Mesothelial cell of epicardium (in vitro differentiated cells): ENCODE results near the gene RUFY2. TPM values are rescaled to one million over a fixed set of nuclear protein-coding genes. Genes with fewer than 3 reads are reported as not detected.

ENCODE experiments used
- DNase-seq, 2 experiments: peaks; one replicate each; pipeline ENCODE4 v3.0.0; 2021; ENCODE audit warnings: low spot score in 2 of 2; ENCODE audit not compliant: unreplicated experiment in 2 of 2
- H3K27ac Mint-ChIP-seq: 2 replicates; pipeline ENCODE4 v1.8.0; 2021; ENCODE audit warnings: mixed read lengths
- H3K27me3 Mint-ChIP-seq: 2 replicates; pipeline ENCODE4 v1.8.0; 2021; ENCODE audit warnings: low read depth, mixed read lengths
- H3K36me3 Mint-ChIP-seq: 2 replicates; pipeline ENCODE4 v1.8.0; 2021; ENCODE audit warnings: mixed read lengths
- H3K4me1 Mint-ChIP-seq: 2 replicates; pipeline ENCODE4 v1.8.0; 2021; ENCODE audit warnings: mixed read lengths
- H3K4me3 Mint-ChIP-seq: 2 replicates; pipeline ENCODE4 v1.8.0; 2021; ENCODE audit warnings: mild to moderate bottlenecking, moderate library complexity, mixed read lengths
- H3K9me3 Mint-ChIP-seq: 2 replicates; pipeline ENCODE4 v1.8.0; 2021; ENCODE audit warnings: mixed read lengths
- total RNA-seq: library from RNA; stranded (reverse); gene quantifications from 3 replicates; pipeline ENCODE4 v1.2.1, GENCODE V29; 2021
- TF ChIP-seq, protein P1 (sequence below): fragments of 200-600 bp; sonication (generic); IDR thresholded peaks from one replicate; pipeline ENCODE4 v1.5.0; 2021; ENCODE audit warnings: antibody characterized with exemption; ENCODE audit not compliant: unreplicated experiment

RUFY2 gene
- total RNA-seq, 1 donor from 2014 or later: 39.6 TPM

DNA sequence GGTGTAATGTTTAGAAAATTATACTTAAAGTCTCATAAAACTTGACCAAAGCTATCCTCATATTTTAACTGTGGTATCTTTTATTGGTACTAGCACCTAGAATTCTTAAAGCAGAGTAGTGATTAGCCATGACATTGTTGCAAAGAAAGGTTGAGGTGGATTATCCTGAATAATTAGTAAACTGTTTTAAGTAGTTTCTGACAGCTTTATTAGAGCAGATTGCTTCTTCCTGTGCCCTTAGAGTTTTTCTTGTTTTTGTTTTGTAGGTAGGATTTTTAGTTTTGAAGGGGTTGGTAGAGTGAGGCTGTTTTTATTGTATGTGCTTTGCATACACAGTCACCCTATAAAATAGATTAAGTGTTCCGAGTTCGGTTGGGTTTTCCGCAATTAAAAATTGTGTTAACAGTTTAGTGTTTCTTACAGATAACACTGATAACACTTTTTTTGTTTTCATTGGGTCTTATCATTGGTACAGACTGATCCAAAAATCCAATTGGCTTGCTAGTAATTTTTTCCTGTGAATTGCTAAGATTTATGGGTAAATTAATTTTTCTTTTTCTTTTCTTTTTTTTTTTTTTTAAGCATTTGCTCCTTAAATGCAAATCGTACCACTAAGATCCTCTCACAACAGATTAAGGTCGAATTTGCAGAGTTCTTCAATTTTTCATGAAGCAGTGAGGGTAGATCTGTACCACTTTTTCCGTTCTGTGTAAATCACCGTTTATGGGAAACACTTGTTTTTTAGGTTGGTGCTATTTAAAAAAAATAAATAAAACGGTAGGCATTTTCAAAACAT is 72.2 kb downstream of the RUFY2 start:
- Mint-ChIP-seq H3K36me3 (peaks cover 17% of the 10 kb centered on the region), H3K4me1 (peaks cover 54% of the 10 kb centered on the region), H3K9me3 (no peaks in the 10 kb centered on the region), H3K27ac (peak overlapping the region; percentile 100), H3K27me3 (no peaks in the 10 kb centered on the region), H3K4me3 (peak overlapping the region; percentile 100)
- no peak for DNase-seq
- TF ChIP-seq, protein P1, sequence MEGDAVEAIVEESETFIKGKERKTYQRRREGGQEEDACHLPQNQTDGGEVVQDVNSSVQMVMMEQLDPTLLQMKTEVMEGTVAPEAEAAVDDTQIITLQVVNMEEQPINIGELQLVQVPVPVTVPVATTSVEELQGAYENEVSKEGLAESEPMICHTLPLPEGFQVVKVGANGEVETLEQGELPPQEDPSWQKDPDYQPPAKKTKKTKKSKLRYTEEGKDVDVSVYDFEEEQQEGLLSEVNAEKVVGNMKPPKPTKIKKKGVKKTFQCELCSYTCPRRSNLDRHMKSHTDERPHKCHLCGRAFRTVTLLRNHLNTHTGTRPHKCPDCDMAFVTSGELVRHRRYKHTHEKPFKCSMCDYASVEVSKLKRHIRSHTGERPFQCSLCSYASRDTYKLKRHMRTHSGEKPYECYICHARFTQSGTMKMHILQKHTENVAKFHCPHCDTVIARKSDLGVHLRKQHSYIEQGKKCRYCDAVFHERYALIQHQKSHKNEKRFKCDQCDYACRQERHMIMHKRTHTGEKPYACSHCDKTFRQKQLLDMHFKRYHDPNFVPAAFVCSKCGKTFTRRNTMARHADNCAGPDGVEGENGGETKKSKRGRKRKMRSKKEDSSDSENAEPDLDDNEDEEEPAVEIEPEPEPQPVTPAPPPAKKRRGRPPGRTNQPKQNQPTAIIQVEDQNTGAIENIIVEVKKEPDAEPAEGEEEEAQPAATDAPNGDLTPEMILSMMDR: no peak

DNA sequence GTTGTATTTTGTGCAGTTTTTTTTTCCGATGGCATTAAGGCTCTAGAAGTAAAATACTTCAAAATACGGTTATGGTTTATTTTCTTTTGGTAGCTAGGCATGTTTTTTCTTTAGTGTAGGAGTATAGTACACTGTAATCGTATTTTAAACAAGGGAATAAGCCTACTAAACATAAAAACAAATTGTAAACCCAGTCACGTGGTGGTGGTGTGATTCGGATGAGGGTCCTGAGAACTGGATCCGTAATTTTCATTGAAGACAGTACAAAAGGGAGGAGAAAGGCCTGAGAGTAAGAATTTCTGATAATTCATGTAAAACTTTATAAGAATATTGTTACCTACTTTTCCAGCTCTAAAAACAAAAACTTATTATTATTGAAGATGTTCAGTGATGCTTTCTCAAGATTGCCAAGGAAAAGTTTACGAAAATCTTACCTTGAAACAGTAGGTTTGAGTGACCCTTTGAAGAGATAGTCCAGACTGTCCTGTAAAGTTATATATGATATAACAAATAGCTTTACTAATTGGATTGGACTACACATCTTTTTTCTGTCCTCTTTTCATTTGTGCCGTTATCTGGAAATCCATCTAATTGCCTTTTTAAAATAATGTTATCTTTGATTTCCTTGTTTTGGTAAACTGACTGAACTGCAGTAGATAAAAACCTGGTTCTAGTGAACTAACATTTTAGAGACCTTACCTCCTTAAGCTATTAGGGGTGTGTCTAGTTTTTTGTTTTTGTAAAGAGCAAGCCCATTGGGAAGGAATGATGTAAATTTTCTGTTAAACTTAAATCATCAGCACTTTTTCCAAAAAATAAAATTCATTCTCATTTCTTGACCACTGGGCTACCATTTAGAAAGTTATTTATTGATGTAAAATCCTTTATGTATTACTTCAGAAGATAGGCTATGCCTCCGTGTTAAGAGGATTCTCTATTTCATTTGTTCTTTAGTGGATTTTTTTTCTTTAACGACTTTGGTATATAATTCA is 73.3 kb downstream of the RUFY2 start:
- H3K9me3 Mint-ChIP-seq: no peaks in the 10 kb centered on the region
- H3K27ac Mint-ChIP-seq: peak overlapping the region; percentile 100
- peaks cover 59% of the 10 kb centered on the region for H3K4me1 Mint-ChIP-seq
- no peak for DNase-seq
- no peaks in the 10 kb centered on the region for H3K27me3 Mint-ChIP-seq
- peaks cover 8% of the 10 kb centered on the region for H3K36me3 Mint-ChIP-seq
- TF ChIP-seq, protein P1: no peak
- peak overlapping the region; percentile 100 for H3K4me3 Mint-ChIP-seq

DNA sequence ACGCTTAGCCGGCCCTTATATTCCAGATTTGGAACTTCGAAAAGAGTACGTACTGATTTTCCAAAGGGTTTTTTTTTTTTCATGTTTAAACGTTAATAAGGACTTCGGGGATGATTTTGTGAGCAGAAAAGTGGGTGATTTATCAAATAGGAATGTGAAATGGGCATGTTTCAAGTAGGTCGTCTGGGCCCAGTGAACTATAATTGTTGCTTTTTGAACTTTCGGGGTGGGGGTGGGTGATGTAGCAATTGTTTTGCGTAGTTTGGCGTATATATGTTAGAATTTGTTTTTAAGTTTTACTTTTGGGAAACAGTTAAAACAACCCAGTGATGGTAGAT is 74.0 kb downstream of the RUFY2 start:
- Mint-ChIP-seq H3K4me3 (peak overlapping the region; percentile 100), H3K9me3 (no peaks in the 10 kb centered on the region), H3K27me3 (no peaks in the 10 kb centered on the region), H3K27ac (peak overlapping the region; percentile 100), H3K4me1 (peaks cover 65% of the 10 kb centered on the region), H3K36me3 (peaks cover 5% of the 10 kb centered on the region)
- TF ChIP-seq, protein P1: no peak
- no peak for DNase-seq

DNA sequence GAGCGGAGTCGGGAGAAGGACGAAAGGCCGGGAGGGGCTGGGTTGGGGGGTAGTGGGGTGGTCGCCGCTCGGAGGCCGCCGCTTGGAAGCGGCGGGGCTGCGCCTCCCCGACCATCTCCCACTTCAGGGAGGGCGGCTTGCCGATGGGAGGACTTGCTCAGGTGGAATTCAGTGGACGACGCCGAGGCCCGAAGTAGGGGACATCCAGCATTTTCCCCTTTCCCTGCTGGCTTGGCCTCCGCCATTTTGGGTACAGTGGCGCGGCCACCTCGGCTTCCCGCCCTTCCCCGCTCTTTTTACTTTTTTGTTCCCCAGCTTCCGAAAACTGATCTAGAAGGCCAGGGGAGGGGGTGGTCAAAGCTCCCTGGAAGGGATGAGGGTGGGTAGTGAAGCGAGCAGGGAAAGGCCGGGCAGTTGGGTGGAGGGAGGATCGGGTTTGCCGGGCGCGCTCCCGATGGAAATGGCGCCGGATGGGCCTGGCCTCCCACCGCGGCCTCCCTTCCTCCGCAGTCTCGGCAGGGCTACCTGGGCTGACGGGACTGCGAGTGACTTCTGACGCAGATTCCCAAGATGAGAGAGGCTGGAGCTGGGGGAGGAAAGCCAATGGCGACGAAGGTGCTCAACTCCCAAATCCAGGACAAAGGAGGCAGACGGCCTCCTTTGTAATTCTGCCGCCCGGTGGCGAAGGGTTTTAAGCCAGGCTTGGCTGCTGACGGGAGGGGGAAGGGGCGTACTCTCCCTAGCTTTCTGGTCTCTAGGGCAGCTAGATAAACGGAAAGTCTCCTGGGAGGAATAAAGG is 74.6 kb downstream of the RUFY2 start, which contains the start of gene PBLD:
TSS of gene PBLD (minus strand) at position 670 of the 799 bp plus-strand sequence. CDS start 26,084 bp downstream, outside the sequence.
- H3K9me3 Mint-ChIP-seq: no peaks in the 10 kb centered on the region
- H3K27me3 Mint-ChIP-seq: no peaks in the 10 kb centered on the region
- H3K27ac Mint-ChIP-seq: peak within 1 kb of the TSS; percentile 100
- peaks cover 61% of the 10 kb centered on the region for H3K4me1 Mint-ChIP-seq
- TF ChIP-seq, protein P1: no peak
- H3K36me3 Mint-ChIP-seq: peaks cover 2% of the 10 kb centered on the region
- peak; percentile 38 to 70 for DNase-seq
- H3K4me3 Mint-ChIP-seq: peak within 1 kb of the TSS; percentile 100
